ENCODE data around the gene SEMA3D.

DNA sequence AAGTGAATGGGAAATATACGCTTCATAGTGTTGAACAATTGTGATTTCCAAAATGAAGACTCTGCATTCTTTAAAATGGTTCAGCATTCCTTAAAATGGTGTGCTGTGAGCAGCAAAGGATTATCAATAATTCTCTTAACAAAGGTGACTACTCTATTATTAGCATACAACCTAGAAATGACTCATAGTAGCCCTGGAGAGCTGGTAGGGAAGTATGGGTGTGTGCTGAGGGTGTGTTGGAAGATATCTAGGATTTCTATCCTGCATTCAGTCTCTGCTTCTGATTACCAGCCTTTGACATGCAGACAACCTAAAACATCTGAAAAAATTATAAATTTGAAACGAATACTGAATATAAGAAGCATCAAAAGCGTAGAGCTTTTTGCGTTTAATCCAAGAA lies 72.5 kb downstream of the SEMA3D start:
- TF ChIP-seq, protein P1, sequence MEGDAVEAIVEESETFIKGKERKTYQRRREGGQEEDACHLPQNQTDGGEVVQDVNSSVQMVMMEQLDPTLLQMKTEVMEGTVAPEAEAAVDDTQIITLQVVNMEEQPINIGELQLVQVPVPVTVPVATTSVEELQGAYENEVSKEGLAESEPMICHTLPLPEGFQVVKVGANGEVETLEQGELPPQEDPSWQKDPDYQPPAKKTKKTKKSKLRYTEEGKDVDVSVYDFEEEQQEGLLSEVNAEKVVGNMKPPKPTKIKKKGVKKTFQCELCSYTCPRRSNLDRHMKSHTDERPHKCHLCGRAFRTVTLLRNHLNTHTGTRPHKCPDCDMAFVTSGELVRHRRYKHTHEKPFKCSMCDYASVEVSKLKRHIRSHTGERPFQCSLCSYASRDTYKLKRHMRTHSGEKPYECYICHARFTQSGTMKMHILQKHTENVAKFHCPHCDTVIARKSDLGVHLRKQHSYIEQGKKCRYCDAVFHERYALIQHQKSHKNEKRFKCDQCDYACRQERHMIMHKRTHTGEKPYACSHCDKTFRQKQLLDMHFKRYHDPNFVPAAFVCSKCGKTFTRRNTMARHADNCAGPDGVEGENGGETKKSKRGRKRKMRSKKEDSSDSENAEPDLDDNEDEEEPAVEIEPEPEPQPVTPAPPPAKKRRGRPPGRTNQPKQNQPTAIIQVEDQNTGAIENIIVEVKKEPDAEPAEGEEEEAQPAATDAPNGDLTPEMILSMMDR (IDR thresholded peaks at IDR 0.05) = no peak
- TF ChIP-seq EZH2 (IDR thresholded peaks at IDR 0.05; ENCODE audit: borderline replicate concordance, insufficient read depth, low read depth, low read length, poor library complexity, severe bottlenecking) = no peak

Data from B cell (primary cell).